HepG2 (cell line): ENCODE data around the gene ZNF254. TPM values are rescaled to one million over a fixed set of nuclear protein-coding genes. Genes with fewer than 3 reads are reported as not detected.

Experiments used
- GATAD1 ChIP-seq: IDR thresholded peaks from 2 replicates; pipeline ENCODE4 v1.6.1; 2016; ENCODE audit warnings: missing genetic modification reagents, missing compliant biosample characterization
- KDM5A ChIP-seq: fragments of 200-600 bp; sonication (generic); IDR thresholded peaks from 2 replicates; pipeline ENCODE4 v1.7.0; 2018; ENCODE audit warnings: antibody characterized with exemption, mild to moderate bottlenecking, low read length, borderline replicate concordance
- RARA ChIP-seq: IDR thresholded peaks from 2 replicates; pipeline ENCODE4 v1.6.1; 2016; ENCODE audit warnings: missing genetic modification reagents, missing compliant biosample characterization
- TARDBP ChIP-seq: sonication (generic); formaldehyde crosslinking; IDR thresholded peaks from 2 replicates; pipeline ENCODE4 v1.8.0; 2022; ENCODE audit warnings: mild to moderate bottlenecking, missing genetic modification reagents
- ZNF367 ChIP-seq: sonication (generic); formaldehyde crosslinking; IDR thresholded peaks from 2 replicates; pipeline ENCODE4 v1.4.0; 2020; ENCODE audit warnings: missing genetic modification reagents, borderline replicate concordance
- polyA plus RNA-seq, 8 experiments: library from polyadenylated mRNA; depleted of rRNA in 3 of 8; stranded (reverse) in 7 of 8; unstranded in 1 of 8; fragments of >200 nt; fragmentation: Illumina TruSeq in 4 of 8; extraction: Trizol in 4 of 8; gene quantifications; 2 replicates each; pipeline versions ENCODE4 v1.2.1 to v1.2.3, GENCODE V29; 2011 to 2016; ENCODE audit warnings: low read depth in 4 of 8, missing spikeins in 1 of 8, mixed read lengths in 1 of 8; ENCODE audit not compliant: insufficient read depth in 1 of 8
- total RNA-seq, 5 experiments: library from RNA; depleted of rRNA; stranded (reverse); fragments of >200 nt; fragmentation: Illumina TruSeq; extraction: Trizol; gene quantifications; 2 replicates each; pipeline ENCODE4 v1.2.3, GENCODE V29; 2016; ENCODE audit warnings: low read depth in 1 of 5
- TF ChIP-seq, protein P1 (sequence below): sonication (generic); formaldehyde crosslinking; IDR thresholded peaks from 2 replicates; pipeline ENCODE4 v1.4.0; 2020; ENCODE audit warnings: mild to moderate bottlenecking, missing genetic modification reagents
- TF ChIP-seq, protein P2 (sequence below), 2 experiments: sonication (generic) in 1 of 2; formaldehyde crosslinking in 1 of 2; IDR thresholded peaks; 2 replicates each; pipeline versions ENCODE4 v1.6.1 to v1.9.0; 2014 to 2022; ENCODE audit warnings: antibody characterized with exemption in 1 of 2, borderline replicate concordance in 1 of 2, inconsistent platforms in 1 of 2, low read depth in 1 of 2, missing genetic modification reagents in 1 of 2
- TF ChIP-seq, protein P3 (sequence below): sonication (generic); formaldehyde crosslinking; IDR thresholded peaks from 2 replicates; pipeline ENCODE4 v1.4.0; 2020; ENCODE audit warnings: missing genetic modification reagents
- TF ChIP-seq, protein P4 (sequence below): sonication (generic); formaldehyde crosslinking; IDR thresholded peaks from 2 replicates; pipeline ENCODE4 v1.4.0; 2020; ENCODE audit warnings: low read depth, missing genetic modification reagents
- TF ChIP-seq, protein P5 (sequence below): IDR thresholded peaks from 2 replicates; pipeline ENCODE4 v1.6.1; 2016; ENCODE audit warnings: low read depth
- TF ChIP-seq, protein P6 (sequence below): sonication (generic); formaldehyde crosslinking; IDR thresholded peaks from 2 replicates; pipeline ENCODE4 v1.9.0; 2021; ENCODE audit warnings: missing genetic modification reagents, mild to moderate bottlenecking, borderline replicate concordance

ZNF254 gene
- total and polyA plus RNA-seq, 2 of the 13 experiments (the other 11 are each of a cell fraction or from before 2014, with no cell fraction given) = 2.6 to 4.6 TPM

DNA sequence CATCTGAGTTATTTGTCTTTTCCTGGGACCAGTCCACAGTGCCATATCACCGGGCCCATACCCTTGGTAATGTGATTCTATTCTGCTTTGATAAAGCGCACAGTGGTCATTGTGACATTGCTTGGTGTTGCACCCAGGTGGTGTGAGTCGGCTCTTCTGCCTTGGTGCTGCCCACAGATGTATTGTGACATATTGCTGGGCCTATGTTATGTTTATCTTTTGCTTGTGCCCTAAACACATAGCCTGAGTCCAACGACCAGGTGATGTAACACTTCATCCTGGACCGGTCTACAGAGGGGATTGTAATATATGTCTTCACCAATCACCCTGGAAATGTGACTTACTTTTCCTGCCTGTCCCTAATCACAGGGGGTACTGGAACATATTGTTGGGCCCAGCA is 23.7 kb upstream of the ZNF254 start (continued):
- TF ChIP-seq TARDBP (0 out of 2 replicates have a peak, but pooled peaks have one; percentile 20), RARA (CRISPR knock-in tag) (peak; percentile 52; the same call in 1 of the 2 replicates), GATAD1 (CRISPR knock-in tag) (no peak), KDM5A (no peak), ZNF367 (CRISPR knock-in tag) (no peak)
- TF ChIP-seq, protein P1, sequence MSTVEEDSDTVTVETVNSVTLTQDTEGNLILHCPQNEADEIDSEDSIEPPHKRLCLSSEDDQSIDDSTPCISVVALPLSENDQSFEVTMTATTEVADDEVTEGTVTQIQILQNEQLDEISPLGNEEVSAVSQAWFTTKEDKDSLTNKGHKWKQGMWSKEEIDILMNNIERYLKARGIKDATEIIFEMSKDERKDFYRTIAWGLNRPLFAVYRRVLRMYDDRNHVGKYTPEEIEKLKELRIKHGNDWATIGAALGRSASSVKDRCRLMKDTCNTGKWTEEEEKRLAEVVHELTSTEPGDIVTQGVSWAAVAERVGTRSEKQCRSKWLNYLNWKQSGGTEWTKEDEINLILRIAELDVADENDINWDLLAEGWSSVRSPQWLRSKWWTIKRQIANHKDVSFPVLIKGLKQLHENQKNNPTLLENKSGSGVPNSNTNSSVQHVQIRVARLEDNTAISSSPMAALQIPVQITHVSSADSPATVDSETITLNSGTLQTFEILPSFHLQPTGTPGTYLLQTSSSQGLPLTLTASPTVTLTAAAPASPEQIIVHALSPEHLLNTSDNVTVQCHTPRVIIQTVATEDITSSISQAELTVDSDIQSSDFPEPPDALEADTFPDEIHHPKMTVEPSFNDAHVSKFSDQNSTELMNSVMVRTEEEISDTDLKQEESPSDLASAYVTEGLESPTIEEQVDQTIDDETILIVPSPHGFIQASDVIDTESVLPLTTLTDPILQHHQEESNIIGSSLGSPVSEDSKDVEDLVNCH (CRISPR knock-in tag) = no peak
- TF ChIP-seq, protein P2, sequence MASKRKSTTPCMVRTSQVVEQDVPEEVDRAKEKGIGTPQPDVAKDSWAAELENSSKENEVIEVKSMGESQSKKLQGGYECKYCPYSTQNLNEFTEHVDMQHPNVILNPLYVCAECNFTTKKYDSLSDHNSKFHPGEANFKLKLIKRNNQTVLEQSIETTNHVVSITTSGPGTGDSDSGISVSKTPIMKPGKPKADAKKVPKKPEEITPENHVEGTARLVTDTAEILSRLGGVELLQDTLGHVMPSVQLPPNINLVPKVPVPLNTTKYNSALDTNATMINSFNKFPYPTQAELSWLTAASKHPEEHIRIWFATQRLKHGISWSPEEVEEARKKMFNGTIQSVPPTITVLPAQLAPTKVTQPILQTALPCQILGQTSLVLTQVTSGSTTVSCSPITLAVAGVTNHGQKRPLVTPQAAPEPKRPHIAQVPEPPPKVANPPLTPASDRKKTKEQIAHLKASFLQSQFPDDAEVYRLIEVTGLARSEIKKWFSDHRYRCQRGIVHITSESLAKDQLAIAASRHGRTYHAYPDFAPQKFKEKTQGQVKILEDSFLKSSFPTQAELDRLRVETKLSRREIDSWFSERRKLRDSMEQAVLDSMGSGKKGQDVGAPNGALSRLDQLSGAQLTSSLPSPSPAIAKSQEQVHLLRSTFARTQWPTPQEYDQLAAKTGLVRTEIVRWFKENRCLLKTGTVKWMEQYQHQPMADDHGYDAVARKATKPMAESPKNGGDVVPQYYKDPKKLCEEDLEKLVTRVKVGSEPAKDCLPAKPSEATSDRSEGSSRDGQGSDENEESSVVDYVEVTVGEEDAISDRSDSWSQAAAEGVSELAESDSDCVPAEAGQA (IDR thresholded peaks at IDR 0.05; ENCODE audit: low read depth) = no peak
- TF ChIP-seq, protein P2 (CRISPR knock-in tag; IDR thresholded peaks at IDR 0.05; ENCODE audit: borderline replicate concordance) = no peak
- TF ChIP-seq, protein P3, sequence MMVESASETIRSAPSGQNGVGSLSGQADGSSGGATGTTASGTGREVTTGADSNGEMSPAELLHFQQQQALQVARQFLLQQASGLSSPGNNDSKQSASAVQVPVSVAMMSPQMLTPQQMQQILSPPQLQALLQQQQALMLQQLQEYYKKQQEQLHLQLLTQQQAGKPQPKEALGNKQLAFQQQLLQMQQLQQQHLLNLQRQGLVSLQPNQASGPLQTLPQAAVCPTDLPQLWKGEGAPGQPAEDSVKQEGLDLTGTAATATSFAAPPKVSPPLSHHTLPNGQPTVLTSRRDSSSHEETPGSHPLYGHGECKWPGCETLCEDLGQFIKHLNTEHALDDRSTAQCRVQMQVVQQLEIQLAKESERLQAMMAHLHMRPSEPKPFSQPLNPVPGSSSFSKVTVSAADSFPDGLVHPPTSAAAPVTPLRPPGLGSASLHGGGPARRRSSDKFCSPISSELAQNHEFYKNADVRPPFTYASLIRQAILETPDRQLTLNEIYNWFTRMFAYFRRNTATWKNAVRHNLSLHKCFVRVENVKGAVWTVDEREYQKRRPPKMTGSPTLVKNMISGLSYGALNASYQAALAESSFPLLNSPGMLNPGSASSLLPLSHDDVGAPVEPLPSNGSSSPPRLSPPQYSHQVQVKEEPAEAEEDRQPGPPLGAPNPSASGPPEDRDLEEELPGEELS (CRISPR knock-in tag) = peak; percentile 73
- TF ChIP-seq, protein P4, sequence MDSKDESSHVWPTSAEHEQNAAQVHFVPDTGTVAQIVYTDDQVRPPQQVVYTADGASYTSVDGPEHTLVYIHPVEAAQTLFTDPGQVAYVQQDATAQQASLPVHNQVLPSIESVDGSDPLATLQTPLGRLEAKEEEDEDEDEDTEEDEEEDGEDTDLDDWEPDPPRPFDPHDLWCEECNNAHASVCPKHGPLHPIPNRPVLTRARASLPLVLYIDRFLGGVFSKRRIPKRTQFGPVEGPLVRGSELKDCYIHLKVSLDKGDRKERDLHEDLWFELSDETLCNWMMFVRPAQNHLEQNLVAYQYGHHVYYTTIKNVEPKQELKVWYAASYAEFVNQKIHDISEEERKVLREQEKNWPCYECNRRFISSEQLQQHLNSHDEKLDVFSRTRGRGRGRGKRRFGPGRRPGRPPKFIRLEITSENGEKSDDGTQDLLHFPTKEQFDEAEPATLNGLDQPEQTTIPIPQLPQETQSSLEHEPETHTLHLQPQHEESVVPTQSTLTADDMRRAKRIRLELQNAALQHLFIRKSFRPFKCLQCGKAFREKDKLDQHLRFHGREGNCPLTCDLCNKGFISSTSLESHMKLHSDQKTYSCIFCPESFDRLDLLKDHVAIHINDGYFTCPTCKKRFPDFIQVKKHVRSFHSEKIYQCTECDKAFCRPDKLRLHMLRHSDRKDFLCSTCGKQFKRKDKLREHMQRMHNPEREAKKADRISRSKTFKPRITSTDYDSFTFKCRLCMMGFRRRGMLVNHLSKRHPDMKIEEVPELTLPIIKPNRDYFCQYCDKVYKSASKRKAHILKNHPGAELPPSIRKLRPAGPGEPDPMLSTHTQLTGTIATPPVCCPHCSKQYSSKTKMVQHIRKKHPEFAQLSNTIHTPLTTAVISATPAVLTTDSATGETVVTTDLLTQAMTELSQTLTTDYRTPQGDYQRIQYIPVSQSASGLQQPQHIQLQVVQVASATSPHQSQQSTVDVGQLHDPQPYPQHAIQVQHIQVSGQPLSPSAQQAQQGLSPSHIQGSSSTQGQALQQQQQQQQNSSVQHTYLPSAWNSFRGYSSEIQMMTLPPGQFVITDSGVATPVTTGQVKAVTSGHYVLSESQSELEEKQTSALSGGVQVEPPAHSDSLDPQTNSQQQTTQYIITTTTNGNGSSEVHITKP (CRISPR knock-in tag) = 0 out of 2 replicates have a peak, but pooled peaks have one; percentile 33
- TF ChIP-seq, protein P5, sequence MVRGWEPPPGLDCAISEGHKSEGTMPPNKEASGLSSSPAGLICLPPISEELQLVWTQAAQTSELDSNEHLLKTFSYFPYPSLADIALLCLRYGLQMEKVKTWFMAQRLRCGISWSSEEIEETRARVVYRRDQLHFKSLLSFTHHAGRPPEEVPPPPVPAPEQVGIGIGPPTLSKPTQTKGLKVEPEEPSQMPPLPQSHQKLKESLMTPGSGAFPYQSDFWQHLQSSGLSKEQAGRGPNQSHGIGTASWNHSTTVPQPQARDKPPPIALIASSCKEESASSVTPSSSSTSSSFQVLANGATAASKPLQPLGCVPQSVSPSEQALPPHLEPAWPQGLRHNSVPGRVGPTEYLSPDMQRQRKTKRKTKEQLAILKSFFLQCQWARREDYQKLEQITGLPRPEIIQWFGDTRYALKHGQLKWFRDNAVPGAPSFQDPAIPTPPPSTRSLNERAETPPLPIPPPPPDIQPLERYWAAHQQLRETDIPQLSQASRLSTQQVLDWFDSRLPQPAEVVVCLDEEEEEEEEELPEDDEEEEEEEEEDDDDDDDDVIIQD = peak; percentile 49; the same call in 1 of the 2 replicates
- TF ChIP-seq, protein P6, sequence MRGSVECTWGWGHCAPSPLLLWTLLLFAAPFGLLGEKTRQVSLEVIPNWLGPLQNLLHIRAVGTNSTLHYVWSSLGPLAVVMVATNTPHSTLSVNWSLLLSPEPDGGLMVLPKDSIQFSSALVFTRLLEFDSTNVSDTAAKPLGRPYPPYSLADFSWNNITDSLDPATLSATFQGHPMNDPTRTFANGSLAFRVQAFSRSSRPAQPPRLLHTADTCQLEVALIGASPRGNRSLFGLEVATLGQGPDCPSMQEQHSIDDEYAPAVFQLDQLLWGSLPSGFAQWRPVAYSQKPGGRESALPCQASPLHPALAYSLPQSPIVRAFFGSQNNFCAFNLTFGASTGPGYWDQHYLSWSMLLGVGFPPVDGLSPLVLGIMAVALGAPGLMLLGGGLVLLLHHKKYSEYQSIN (CRISPR knock-in tag) = no peak
